T-helper 2 cell treated with Interferon-gamma antibody and Interleukin-4, amounts not matched to agents 100 ng/mL and 5 ng/mL, for 36 hours (primary cell): Measurements from ENCODE around the gene HIF3A. TPM values are rescaled to one million over a fixed set of nuclear protein-coding genes. Genes with fewer than 3 reads are reported as not detected.
"Not testable (repeated sequence)": the region's sequence is repeated elsewhere in the genome, so short reads cannot be mapped to it uniquely, and the experiment has no call there.

Experiments
- intact Hi-C: fragments of 100-400 bp; cut with micrococcal nuclease; formaldehyde crosslinking; loops from one replicate; pipeline ENCODE4 v1.15.1; 2023
- total RNA-seq: library from RNA; stranded (reverse); gene quantifications from 2 replicates; pipeline ENCODE4 v1.2.3, GENCODE V29; 2022

HIF3A gene
- total RNA-seq, 1 donor from 2014 or later = not detected

GRCh38 chr19:46356149-46357055, 59.6 kb downstream of the HIF3A start:
- intact Hi-C loops = no loop called here

GRCh38 chr19:46357846-46358583, 61.2 kb downstream of the HIF3A start:
- intact Hi-C loops = no loop called here

GRCh38 chr19:46361915-46362314, 65.1 kb downstream of the HIF3A start:
- intact Hi-C loops = no loop called here

DNA sequence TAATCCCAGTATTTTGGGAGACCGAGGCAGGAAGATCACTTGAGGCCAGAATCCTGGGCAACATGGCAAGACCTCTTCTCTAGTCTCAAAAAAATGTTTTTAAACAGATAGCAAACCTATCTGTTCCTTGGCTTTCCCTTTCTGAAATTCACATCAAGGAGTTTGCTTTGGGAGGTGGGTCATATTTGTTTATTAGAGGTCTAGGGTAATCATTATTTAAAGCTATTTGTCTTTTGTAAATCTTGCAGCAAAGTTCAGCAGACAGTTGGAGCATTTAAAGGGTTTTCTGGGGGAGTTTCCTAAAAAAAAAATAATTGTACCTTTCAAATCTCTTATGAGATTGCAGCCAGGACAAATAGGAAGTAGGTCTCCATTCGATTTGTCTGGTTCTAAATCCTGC, 67.5 kb downstream of the HIF3A start:
- intact Hi-C loops = no loop called here

GRCh38 chr19:46365561-46365960, 68.7 kb downstream of the HIF3A start:
- intact Hi-C loops = no loop called here

DNA sequence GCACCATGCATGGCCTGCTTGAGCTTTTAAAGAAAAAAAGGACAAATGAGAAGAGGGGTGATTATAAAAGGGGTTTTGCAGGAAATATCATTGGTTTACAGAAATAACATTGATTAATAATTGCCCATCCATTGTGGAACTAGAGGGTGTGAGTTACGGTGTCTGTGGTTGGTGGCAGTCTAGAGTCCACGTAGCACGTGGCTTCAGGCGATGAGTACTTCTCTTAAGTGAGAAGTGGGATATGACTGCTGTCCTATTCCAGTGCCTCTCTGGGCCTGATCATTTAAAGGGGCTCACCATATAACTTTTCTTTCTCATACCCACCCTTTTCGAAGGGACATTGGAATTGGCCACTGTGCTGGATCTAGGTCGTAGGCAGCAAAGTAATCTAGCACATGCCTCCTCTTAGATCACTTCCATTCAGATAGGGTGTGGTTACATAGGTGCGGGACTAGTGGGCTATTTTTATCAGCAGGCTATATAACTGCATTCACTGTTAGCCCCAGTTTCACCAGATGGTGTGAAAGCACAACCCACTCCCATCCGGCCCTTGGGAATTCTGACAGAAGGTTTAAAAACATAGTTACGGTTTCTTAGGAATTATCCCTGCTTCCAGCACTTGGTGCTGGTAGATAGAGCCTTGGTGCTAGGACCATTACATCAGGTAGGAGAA, 69.9 kb downstream of the HIF3A start:
- intact Hi-C loops = no loop called here

DNA sequence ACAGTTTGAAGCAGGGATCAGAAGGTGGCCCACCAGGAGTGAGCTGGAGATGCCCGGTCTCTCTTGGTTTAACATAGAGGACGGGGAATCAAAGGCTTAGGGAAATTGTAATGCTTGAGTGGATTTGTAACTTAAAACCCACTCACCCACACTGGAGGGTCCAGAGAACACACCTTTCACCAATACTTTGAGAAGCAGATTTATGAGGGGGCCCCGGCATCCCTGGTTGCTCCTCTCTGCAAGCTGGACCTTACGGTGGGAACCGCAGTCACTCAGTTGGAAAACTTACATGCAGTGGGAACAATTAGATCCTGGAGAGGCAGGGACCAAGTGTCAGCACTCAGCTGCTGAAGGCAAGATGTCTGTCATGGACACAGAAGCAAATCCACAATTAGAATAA, 70.6 kb downstream of the HIF3A start:
- intact Hi-C loops = no loop called here

DNA sequence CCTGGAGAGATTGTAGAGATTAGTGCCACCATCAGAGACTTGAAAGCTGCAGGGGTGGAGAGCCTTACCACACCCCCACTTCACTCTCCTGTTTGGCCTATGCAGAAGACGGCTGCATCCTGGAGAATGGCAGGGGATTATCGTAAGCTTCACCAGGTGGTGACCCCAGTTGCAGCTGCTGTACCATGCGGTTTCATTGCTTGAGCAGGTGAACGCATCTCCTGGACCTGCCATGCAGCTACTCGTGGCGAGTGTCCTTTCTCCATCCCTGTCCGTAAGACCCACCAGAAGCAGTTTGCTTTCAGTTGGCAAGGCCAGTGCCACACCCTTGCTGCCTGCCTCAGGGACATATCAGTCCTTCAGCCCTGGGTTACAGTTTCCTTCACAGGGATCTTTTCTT, 71.3 kb downstream of the HIF3A start:
- intact Hi-C loops = no loop called here

DNA sequence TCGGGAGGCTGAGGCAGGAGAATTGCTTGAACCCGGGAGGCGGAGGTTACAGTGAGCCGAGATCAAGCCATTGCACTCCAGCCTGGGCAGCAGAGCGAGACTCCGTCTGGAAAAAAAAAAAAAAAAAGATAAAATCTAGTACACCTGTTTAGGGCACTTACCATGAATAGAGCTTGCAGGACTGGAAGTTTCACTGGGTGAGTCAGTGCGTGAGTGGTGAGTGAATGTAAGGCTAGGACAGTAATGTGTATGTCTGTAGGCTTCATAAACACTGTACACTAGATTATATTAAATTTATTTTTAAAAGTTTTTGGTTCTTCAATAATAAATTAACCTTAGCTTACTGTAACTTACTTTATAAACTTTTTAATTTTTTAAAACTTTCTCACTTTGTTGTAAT, 73.0 kb downstream of the HIF3A start:
- intact Hi-C loops = no loop called here

GRCh38 chr19:46371371-46371901, 74.6 kb downstream of the HIF3A start:
- intact Hi-C loops = no loop called here

DNA sequence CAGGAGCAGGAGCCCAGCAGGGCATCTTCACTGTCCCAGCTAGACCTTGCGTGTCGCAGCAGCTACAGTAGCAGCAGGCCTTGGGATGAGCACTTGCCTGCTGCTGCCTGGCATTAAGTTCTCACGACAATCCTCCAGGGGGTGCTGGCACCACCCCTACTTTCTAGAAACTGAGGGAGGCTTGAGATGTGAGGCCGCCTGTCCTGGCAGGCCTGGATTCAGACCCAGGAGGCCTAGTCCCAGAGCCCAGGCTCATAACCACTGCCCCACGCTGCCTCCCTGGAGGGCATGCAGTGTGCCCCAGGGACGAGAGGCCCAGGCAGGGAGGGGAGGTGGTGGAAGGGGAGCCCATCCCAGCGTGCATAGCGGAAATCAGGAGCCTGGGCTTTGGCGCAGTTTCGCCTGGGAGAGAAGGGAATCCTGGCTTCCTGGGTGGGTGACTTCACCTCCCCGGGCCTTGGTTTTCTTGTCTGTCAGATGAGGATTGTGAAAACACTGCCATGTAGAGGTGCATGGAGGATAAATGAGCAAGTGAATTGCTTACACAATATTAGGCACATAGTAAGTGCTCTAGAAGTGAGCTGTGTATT, 76.2 kb downstream of the HIF3A start:
- intact Hi-C loops = no loop called here

DNA sequence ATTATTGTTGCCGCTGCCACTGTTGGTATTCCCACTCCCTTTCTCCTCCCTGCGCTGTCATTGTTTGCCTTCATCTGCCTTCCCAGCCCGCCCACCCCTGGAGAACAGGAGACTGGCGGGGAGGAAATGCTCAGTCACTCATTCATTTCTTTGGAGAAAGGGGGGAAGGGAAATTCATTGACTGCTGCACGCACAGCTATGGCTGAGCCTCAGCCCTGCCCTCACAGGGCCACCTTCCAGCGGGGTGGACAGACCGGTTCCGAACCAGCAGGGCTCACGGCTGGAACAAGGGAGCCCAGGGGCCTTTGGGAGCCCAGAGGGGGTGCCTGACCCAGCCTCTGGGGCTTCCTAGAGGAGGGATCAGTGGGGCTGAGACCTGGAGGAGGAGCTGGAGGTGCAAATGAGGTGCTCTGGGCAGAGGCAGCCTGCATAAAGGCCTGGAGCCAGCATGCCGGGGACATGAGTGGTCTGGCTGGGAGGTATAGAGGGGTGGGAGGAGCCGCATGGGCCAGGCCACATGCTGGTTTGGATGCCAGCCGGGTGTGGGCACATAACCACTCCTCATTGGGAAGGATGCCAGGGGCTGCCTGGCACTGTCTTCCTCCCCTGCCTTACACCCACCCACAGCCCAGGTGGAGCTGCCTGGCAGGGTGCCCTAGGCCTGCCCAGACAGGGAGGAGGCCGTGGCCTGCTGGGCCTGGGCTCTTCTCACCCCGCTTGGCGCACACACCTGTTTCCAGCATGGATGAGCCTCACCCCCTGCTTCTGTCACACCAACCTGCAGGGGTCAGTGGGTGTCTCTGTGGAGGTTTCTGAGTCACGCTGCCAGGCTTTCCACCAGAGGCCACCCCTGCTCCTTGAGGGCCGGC, 76.9 kb downstream of the HIF3A start:
- intact Hi-C loops = no loop called here

DNA sequence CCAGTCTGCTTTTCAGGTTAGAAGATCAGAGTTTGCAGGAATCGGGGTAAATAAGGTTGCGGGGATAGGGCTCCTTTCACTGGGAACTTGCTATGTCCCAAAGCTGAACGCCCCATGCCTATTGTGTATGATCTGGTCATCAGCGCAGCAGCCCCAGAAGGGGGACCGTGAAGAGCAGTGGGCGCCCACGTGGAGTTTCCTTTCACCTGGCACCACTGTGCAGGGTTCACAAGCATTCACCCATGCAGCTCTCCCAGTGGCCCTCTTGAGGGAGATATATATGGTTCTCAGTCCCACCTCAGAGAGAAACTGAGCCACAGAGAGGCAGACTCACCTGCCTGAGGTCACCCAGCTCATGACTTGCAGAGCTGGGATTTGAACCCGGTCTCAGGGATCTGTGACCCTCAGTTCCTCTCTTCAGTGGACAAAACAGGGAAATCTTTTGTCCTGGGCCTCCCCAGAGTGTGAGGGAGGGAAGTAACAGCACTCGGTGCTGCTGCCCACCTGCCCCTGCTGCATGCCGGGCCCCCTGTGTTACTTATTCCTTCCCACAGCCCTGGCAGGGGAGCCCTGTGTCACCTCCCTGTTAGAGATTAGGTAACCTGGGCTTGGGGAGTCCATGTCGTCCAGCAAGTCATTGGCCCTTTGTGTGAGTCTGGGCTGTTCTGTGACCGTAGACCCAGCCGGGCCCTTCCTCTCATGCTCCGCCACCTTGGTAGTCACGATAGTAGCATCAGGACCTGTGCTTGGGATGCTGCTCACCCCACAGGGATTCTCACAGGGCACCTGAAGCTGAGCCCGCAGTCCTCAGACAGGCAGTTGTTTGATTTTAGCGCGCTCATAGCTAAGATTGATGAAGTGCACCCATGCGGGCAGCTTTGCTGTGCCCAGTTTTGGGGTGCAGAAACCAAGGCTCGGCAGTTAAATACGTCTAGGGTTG, 78.0 kb downstream of the HIF3A start:
- intact Hi-C loops = no loop called here

GRCh38 chr19:46375476-46376067, 78.7 kb downstream of the HIF3A start:
- intact Hi-C loops = not testable (repeated sequence)

DNA sequence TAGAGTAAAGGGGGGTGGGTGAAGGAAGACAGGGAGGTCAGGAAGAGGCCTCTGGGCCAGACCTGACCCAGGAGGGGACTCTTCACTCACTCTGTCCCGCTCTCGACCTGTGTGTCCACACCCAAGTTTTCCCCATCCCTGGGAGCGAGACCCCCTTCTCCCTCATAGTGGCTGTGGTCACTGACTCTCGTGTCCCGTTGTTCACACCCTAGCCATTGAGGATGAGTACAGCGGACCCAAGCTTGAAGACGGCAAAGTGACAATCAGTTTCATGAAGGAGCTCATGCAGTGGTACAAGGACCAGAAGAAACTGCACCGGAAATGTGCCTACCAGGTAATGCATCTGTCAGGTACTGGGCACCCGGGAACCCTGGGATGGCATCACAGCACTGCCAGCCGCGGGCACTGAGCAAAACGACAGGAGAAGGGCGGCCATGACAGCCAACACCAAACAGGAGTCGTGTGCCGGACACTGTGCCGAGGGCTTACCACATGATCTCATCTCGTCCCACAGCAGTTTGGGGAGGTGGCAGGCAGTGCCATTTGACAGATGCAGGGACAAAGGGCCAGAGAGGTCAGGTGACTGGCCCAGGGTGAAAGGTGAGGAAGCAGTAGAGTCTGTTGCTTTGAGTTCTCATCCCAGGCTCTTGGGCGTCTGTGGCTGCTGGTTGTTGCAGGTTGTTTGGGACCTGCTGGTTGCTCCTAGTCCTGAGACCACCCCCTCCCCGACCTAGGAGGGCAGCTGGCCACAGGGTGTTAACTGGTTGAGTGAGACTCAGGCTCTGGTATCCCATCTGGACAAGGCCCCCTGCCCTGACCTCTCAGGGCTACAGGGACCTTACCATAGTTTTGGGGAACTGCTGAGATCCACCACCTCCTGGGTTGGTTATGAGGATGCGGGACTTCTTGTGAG, 79.7 kb downstream of the HIF3A start:
- intact Hi-C loops = no loop called here

DNA sequence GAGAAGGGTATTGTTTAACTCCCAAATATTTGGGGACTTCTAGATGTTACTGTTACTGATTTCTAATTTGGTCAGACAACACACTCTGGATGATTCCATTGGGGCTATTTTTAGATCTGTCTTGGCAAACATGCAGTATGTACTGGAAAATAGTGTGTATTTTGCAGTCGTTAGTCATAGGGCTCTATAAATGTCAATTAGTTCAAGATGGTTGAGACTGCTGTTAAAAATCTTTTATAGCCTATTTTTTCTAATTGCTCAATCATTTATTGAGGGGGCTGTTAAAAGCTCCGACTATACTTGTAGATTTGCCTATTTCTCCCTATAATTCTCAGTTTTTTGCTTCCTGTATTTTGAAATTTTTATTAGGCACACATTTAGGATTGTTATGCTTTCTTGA, 81.4 kb downstream of the HIF3A start:
- intact Hi-C loops = no loop called here

DNA sequence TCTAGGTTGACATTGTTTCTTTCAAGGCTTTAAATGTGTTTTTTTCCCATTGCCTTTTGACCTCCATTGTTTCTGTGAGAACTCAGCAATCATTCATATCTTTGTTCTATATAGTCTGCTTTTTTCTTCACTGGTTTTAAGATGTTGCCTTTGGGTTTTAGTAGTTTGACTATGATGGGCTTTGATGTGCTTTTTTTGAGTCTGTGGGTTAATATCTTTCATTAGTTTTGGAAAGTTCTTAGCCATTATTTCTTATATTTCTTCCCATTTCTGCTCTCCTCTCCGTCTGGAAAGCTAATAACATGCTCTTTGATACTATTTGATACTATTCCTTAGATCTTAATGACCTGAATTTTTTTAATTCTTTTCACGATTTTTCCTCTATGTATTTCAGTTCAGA, 83.8 kb downstream of the HIF3A start:
- intact Hi-C loops = no loop called here

DNA sequence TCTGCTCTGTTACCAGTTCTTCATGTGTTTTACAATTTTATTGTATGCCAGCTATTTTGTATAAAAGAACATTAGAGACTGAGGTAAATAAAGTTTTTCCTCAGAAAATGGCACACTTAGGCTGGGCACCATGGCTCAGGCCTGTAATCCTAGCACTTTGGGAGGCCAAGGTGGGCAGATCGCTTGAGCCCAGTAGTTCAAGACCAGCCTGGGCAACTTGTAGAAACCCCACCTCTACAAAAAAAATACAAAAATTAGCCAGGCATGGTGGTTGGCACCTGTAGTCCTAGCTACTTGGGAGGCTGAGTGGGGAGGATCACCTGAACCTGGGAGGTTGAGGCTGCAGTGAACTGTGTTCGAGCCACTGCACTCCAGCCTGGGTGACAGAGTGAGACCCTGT, 84.5 kb downstream of the HIF3A start:
- intact Hi-C loops = no loop called here
